ENCODE data around the gene EVC2. TPM values are rescaled to one million over a fixed set of nuclear protein-coding genes. Genes with fewer than 3 reads are reported as not detected.

EVC2 gene
- total and polyA plus RNA-seq, 7 donors, result 0.60 to 14.7 (median 8.6) TPM; not detected in 1

DNA sequence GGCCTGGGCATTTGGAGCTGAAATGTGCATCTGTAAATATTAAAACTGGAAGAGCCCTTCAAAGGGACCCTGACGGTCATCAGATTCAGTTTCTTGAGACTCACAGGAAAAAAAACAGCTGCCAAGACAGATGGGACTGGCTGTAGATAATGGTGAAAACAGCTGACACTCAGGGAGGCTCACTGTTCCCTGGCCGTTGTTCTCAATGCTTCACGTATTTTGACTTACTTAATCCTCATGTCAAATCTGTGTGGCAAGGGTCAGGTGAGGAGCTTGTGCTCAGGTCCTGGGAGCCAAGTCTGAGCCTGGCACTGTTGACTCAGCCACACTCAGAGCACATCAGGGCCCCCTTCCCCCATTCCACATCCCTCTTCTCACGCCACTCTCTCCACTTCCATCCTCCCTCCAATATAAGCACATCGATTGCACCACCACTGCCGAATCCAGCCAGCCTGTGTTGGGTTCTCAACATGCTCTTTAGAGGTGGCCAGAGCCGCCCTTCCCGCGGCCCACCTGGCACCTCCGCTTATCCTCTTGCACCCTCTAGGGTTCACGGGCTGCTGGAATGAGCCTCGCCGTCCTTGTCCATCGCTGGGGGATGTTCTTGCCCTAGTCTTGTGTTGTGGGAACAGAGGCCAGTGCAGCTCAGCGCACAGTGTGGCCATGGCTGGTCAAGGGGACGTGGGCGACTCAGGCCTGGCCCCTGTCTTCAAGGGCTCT lies 42.7 kb upstream of the EVC2 start:
- no peaks in the 10 kb centered on the region for H3K9me3 ChIP-seq
- DNase-seq, result peak; percentile 58
- H3K27me3 ChIP-seq, result no peaks in the 10 kb centered on the region
- TF ChIP-seq EP300 (IDR thresholded peaks at IDR 0.05) (no peak), POLR2A (IDR thresholded peaks at IDR 0.05) (no peak)
- H3K4me1 ChIP-seq, result peaks cover 0 to 5% (median 4%) of the 10 kb centered on the region in 4 donors
- H3K36me3 ChIP-seq, result peaks cover 23 to 83% (median 45%) of the 10 kb centered on the region in 4 donors
- no peak overlapping the region for H3K4me3 ChIP-seq
- no peak overlapping the region for H3K27ac ChIP-seq
- WGBS, 2 donors, result 83% methylated on average over 17 of the region's 17 CpGs
- intact Hi-C loops (cut with DNase I), result no loop called here

DNA sequence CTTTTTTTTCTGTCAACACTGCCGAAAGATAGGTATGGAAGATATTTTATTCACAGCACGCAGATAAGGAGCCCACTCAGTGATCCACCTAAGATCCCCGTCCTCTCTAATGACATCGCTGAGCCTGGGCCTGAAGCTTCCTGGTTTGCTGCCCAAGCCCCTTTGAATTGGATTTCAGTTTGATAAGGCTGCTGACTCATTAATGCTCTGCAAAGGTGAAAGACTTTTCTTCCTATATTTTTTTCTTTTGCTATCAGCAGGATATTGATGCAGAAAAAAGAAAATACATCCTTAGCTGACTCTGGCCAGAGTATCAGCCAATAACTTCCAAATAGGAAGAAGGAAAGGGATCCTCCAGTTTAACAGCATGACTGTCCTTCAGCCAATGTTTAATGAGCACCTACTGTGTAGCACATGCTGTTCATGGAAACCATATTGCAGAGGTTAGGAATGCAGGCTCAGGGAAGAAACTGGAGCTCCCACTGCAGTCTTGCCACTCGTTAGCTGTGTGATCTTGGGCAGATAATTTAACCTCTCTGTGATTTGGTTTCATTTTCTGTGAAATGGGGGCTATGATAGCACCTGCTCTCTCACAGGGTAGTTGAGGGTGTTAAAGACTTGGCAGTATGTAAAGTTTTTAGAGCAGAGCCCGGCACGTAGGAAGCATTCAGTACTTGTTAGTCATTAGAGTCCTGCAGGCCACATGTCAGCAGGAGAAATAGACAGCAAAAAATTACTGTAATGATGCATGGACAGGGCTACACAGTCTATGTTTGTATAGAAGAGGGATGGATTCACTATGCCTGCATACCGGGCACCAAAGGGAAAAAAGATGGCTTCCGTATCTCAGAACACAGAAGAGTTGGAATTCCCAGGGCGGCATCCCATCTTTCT lies 41.9 kb upstream of the EVC2 start:
- DNase-seq, result peak; percentile 10
- Histone ChIP-seq H3K9me3 (no peaks in the 10 kb centered on the region), H3K4me1 (peaks cover 0 to 5% (median 4%) of the 10 kb centered on the region in 4 donors), H3K27me3 (no peaks in the 10 kb centered on the region), H3K27ac (no peak overlapping the region), H3K4me3 (no peak overlapping the region), H3K36me3 (peaks cover 18 to 83% (median 38%) of the 10 kb centered on the region in 4 donors)
- TF ChIP-seq EP300 (IDR thresholded peaks at IDR 0.05) (no peak), POLR2A (IDR thresholded peaks at IDR 0.05) (no peak)
- intact Hi-C loops (cut with DNase I), result no loop called here
- 87 to 91% methylated on average over 10 of the region's 10 CpGs for WGBS, 2 donors

DNA sequence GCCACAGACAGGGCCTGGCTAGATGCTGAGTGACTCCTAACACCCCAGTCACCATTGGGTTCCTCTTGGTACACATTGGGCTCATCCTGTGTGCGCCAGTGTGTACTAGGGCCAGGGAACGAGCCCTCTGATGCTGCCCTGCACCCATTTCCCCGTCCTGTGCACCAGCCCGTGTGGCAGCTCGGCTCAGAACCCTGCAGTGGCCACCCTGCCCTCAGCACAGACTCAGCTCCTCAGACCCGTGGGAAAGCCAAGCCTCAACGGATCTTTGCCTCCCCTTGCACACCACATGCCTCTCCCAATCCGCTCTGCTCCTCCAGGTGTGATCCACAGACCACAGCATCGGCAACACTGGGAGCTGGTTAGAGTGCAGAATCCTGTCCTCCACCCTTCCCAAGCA lies 41.2 kb upstream of the EVC2 start:
- intact Hi-C loops (cut with DNase I), result no loop called here
- peak; percentile 41 for DNase-seq

DNA sequence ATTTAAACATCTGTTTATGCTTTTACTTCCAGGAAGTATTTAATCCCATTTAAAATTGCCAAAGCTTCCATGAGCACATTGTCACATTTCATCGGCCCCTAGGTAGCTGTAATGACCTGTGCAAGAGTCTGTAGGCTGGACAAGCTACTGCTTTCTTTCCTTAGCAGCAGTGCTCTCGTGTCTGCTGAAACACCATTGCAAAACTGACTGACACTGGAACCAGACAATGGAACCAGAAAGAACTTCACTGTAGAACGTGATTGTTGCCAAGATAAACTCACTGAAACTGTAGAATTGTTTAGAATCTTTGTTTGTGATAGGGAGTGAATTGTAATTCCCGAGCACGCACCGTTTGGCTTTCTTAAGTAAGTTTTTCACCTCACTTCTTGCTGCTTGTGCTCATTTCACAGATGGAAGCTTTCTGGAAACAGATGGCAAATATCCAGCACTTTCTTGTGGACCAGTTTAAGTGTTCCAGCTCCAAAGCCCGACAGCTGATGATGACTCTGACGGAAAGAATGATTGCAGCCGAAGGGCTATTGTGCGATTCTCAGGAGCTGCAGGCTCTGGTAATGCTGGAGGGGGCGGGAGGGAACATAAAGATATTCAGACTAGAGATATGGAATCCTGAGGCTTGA lies 39.5 kb upstream of the EVC2 start:
- H3K27ac ChIP-seq, result peak overlapping the region in 1 of 4 donors; percentile 2
- H3K4me3 ChIP-seq, result no peak overlapping the region
- 64 to 73% methylated on average over 11 of the region's 11 CpGs for WGBS, 2 donors
- DNase-seq, result peak; percentile 68
- peaks cover 3 to 79% (median 21%) of the 10 kb centered on the region in 4 donors for H3K36me3 ChIP-seq
- no peaks in the 10 kb centered on the region for H3K9me3 ChIP-seq
- H3K4me1 ChIP-seq, result peaks cover 0 to 5% (median 4%) of the 10 kb centered on the region in 4 donors
- intact Hi-C loops (cut with DNase I), result no loop called here
- H3K27me3 ChIP-seq, result no peaks in the 10 kb centered on the region
- TF ChIP-seq EP300 (IDR thresholded peaks at IDR 0.05) (no peak), POLR2A (IDR thresholded peaks at IDR 0.05) (no peak), POLR2AphosphoS5 (IDR thresholded peaks at IDR 0.05) (no peak)
- TF ChIP-seq, protein P1, sequence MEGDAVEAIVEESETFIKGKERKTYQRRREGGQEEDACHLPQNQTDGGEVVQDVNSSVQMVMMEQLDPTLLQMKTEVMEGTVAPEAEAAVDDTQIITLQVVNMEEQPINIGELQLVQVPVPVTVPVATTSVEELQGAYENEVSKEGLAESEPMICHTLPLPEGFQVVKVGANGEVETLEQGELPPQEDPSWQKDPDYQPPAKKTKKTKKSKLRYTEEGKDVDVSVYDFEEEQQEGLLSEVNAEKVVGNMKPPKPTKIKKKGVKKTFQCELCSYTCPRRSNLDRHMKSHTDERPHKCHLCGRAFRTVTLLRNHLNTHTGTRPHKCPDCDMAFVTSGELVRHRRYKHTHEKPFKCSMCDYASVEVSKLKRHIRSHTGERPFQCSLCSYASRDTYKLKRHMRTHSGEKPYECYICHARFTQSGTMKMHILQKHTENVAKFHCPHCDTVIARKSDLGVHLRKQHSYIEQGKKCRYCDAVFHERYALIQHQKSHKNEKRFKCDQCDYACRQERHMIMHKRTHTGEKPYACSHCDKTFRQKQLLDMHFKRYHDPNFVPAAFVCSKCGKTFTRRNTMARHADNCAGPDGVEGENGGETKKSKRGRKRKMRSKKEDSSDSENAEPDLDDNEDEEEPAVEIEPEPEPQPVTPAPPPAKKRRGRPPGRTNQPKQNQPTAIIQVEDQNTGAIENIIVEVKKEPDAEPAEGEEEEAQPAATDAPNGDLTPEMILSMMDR (IDR thresholded peaks at IDR 0.05), result no peak

More for the DNA sequence above, 41.2 kb upstream of the EVC2 start:
- no peaks in the 10 kb centered on the region for H3K9me3 ChIP-seq
- WGBS, 2 donors, result 80 to 86% methylated on average over 9 of the region's 9 CpGs
- H3K27me3 ChIP-seq, result no peaks in the 10 kb centered on the region
- peaks cover 12 to 80% (median 31%) of the 10 kb centered on the region in 4 donors for H3K36me3 ChIP-seq
- H3K4me1 ChIP-seq, result peaks cover 0 to 5% (median 4%) of the 10 kb centered on the region in 4 donors
- H3K4me3 ChIP-seq, result no peak overlapping the region
- TF ChIP-seq EP300 (IDR thresholded peaks at IDR 0.05), result no peak
- TF ChIP-seq, protein P1 (IDR thresholded peaks at IDR 0.05), result no peak
- no peak for TF ChIP-seq POLR2A (IDR thresholded peaks at IDR 0.05)
- TF ChIP-seq POLR2AphosphoS5 (IDR thresholded peaks at IDR 0.05), result no peak
- no peak overlapping the region for H3K27ac ChIP-seq

DNA sequence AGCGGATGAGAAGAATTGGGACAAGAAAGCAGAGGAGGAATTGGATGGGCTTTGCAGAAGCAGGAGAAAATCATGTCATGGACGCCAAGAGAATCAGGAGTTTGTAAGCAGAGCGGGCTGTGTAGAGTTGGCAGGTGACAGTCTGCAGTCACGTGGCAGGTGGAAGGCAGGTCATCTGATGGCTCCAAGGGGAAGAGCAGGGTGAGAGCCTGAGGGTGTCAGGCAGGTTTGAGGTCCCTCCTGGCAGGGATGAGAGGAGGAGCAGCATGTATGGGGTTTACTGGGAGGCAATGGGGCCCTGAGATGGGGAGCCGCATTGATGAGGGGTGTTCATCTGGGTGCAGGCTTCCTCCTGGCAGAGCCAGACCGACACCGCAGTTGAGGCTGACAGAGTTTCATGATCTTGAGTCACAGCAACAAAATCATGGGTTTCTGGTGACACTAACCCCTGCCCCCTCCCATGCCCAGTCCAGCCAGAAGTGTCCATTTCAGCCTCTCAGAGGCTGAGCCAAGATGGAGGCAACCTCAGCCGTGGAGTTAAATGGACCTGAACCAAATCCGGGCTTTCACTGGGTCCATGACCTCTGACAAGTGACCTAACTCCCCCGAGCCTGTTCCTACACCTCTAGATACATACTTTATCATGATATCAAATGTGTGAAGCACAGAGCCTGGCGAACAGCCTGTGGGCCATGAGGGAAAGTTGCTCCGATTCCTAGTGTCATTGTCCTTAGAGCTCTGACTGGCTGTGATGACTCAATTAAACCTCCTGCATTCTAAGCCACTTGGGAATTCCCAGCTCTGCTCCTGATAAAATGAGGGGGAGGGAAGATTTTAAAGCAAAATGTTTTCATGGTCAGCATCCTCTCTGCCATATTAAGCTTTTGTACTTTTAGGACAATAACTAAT lies 38.7 kb upstream of the EVC2 start:
- Histone ChIP-seq H3K4me3 (no peak overlapping the region), H3K27ac (peak overlapping the region in 1 of 4 donors; percentile 2), H3K9me3 (no peaks in the 10 kb centered on the region), H3K27me3 (no peaks in the 10 kb centered on the region), H3K4me1 (peaks cover 0 to 5% (median 4%) of the 10 kb centered on the region in 4 donors), H3K36me3 (peaks cover 4 to 79% (median 24%) of the 10 kb centered on the region in 4 donors)
- intact Hi-C loops (cut with DNase I), result no loop called here
- TF ChIP-seq POLR2A (IDR thresholded peaks at IDR 0.05) (no peak), EP300 (IDR thresholded peaks at IDR 0.05) (no peak), POLR2AphosphoS5 (IDR thresholded peaks at IDR 0.05) (no peak)
- TF ChIP-seq, protein P1 (IDR thresholded peaks at IDR 0.05), result no peak
- WGBS, 2 donors, result 69 to 76% methylated on average over 12 of the region's 12 CpGs
- DNase-seq, result no peak

Data from sigmoid colon (tissue), 7 donors.